Neural progenitor cell (in vitro differentiated cells): Measurements from ENCODE around the gene ZNF181. TPM values are rescaled to one million over a fixed set of nuclear protein-coding genes. Genes with fewer than 3 reads are reported as not detected.

ENCODE experiments used
- DNase-seq: peaks from one replicate; pipeline ENCODE4 v3.0.0-alpha.2; 2016; ENCODE audit warnings: low spot score
- H2AFZ ChIP-seq: fragments of 200-600 bp; sonication (generic); replicated peaks from 2 replicates; pipeline ENCODE4 v1.6.1; 2016; ENCODE audit warnings: antibody characterized with exemption
- H3F3A ChIP-seq: fragments of 200-600 bp; sonication (generic); 2 replicates; pipeline ENCODE4 v1.6.1; 2016; ENCODE audit warnings: antibody characterized with exemption, low read depth
- H3K27ac ChIP-seq: fragments of 200-600 bp; sonication (generic); 2 replicates; pipeline ENCODE4 v1.5.1; 2016; ENCODE audit warnings: mild to moderate bottlenecking
- H3K27me3 ChIP-seq: fragments of 200-600 bp; sonication (generic); 2 replicates; pipeline ENCODE4 v1.6.1; 2016; ENCODE audit warnings: mild to moderate bottlenecking, moderate library complexity
- H3K36me3 ChIP-seq: fragments of 200-600 bp; sonication (generic); 2 replicates; pipeline ENCODE4 v1.5.1; 2016
- H3K4me1 ChIP-seq: fragments of 200-600 bp; sonication (generic); 2 replicates; pipeline ENCODE4 v1.6.1; 2016; ENCODE audit warnings: mixed run types
- H3K4me2 ChIP-seq: fragments of 200-600 bp; sonication (generic); 2 replicates; pipeline ENCODE4 v1.6.1; 2016
- H3K4me3 ChIP-seq: fragments of 200-600 bp; sonication (generic); 2 replicates; pipeline ENCODE4 v1.5.1; 2016
- H3K79me2 ChIP-seq: fragments of 200-600 bp; sonication (generic); 2 replicates; pipeline ENCODE4 v1.6.1; 2016; ENCODE audit warnings: low read depth
- H3K9ac ChIP-seq: fragments of 200-600 bp; sonication (generic); 2 replicates; pipeline ENCODE4 v1.6.1; 2016
- H3K9me3 ChIP-seq: fragments of 200-600 bp; sonication (generic); 2 replicates; pipeline ENCODE4 v1.5.1; 2016; ENCODE audit warnings: low read depth
- H4K20me1 ChIP-seq: fragments of 200-600 bp; sonication (generic); 2 replicates; pipeline ENCODE4 v1.6.1; 2016; ENCODE audit warnings: low read depth
- H3K27ac Mint-ChIP-seq: 3 replicates; pipeline ENCODE4 v1.8.0; 2021; ENCODE audit warnings: mixed read lengths
- H3K27me3 Mint-ChIP-seq: 2 replicates; pipeline ENCODE4 v1.8.0; 2022; ENCODE audit warnings: low read depth, mild to moderate bottlenecking, inconsistent platforms, moderate library complexity, mixed read lengths; ENCODE audit not compliant: insufficient read depth
- H3K36me3 Mint-ChIP-seq: 3 replicates; pipeline ENCODE4 v1.8.0; 2021; ENCODE audit warnings: mixed read lengths
- H3K4me1 Mint-ChIP-seq: 3 replicates; pipeline ENCODE4 v1.8.0; 2021; ENCODE audit warnings: mixed read lengths
- H3K4me3 Mint-ChIP-seq: 3 replicates; pipeline ENCODE4 v1.8.0; 2021; ENCODE audit warnings: mild to moderate bottlenecking, moderate library complexity, mixed read lengths
- H3K9me3 Mint-ChIP-seq: 3 replicates; pipeline ENCODE4 v1.8.0; 2020; ENCODE audit warnings: mixed read lengths
- EZH2 ChIP-seq: fragments of 200-600 bp; sonication (generic); IDR thresholded peaks from 2 replicates; pipeline ENCODE4 v1.6.1; 2017; ENCODE audit warnings: antibody characterized with exemption, mild to moderate bottlenecking, moderate library complexity
- EZH2phosphoT487 ChIP-seq: fragments of 200-600 bp; sonication (generic); IDR thresholded peaks from 2 replicates; pipeline ENCODE4 v1.6.1; 2017; ENCODE audit warnings: antibody characterized with exemption
- total RNA-seq: library from RNA; depleted of rRNA; stranded (reverse); fragments of >200 nt; gene quantifications from 2 replicates; pipeline ENCODE4 v1.2.3, GENCODE V29; 2015; ENCODE audit warnings: low replicate concordance
- TF ChIP-seq, protein P1 (sequence below): fragments of 200-600 bp; sonication (generic); IDR thresholded peaks from 2 replicates; pipeline ENCODE4 v1.5.1; 2017; ENCODE audit warnings: antibody characterized with exemption, mild to moderate bottlenecking

Gene ZNF181
- total RNA-seq, 1 donor from 2014 or later, result 20.2 TPM

DNA sequence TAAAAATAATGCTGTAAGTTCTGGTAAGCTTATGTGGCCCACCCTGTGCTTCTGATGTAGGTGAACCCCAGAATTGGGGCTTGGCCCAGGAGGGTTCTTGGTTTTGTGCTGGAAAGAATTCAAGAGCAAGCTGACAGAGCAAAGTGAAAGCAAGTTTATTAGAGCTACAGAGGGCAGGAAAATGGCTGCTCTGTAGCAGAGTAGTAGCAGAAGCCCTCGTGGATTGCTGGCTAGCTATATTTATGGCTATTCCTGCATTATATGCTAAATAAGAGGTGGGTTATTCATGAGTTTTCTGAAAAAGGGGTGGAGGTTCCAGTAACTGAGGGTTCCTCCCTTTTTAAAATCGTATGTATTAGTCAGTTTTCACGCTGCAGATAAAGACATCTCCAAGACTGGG lies 59.5 kb downstream of the ZNF181 start:
- Histone ChIP-seq H3K27ac (no peak overlapping the region), H3K9ac (no peak overlapping the region), H3K4me2 (no peak overlapping the region), H2AFZ (no peak overlapping the region), H3K36me3 (no peaks in the 10 kb centered on the region), H3K4me3 (no peak overlapping the region), H3K27me3 (no peaks in the 10 kb centered on the region), H4K20me1 (no peaks in the 10 kb centered on the region), H3K4me1 (no peaks in the 10 kb centered on the region), H3K79me2 (no peaks in the 10 kb centered on the region), H3K9me3 (no peaks in the 10 kb centered on the region), H3F3A (no peaks in the 10 kb centered on the region)
- no peaks in the 10 kb centered on the region for H3K36me3 Mint-ChIP-seq
- peaks cover 15% of the 10 kb centered on the region for H3K9me3 Mint-ChIP-seq
- H3K27me3 Mint-ChIP-seq, result peaks cover 6% of the 10 kb centered on the region
- TF ChIP-seq, protein P1, sequence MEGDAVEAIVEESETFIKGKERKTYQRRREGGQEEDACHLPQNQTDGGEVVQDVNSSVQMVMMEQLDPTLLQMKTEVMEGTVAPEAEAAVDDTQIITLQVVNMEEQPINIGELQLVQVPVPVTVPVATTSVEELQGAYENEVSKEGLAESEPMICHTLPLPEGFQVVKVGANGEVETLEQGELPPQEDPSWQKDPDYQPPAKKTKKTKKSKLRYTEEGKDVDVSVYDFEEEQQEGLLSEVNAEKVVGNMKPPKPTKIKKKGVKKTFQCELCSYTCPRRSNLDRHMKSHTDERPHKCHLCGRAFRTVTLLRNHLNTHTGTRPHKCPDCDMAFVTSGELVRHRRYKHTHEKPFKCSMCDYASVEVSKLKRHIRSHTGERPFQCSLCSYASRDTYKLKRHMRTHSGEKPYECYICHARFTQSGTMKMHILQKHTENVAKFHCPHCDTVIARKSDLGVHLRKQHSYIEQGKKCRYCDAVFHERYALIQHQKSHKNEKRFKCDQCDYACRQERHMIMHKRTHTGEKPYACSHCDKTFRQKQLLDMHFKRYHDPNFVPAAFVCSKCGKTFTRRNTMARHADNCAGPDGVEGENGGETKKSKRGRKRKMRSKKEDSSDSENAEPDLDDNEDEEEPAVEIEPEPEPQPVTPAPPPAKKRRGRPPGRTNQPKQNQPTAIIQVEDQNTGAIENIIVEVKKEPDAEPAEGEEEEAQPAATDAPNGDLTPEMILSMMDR, result no peak
- TF ChIP-seq EZH2 (no peak), EZH2phosphoT487 (no peak)
- no peaks in the 10 kb centered on the region for H3K4me1 Mint-ChIP-seq
- H3K27ac Mint-ChIP-seq, result no peak overlapping the region
- no peak overlapping the region for H3K4me3 Mint-ChIP-seq
- no peak for DNase-seq

DNA sequence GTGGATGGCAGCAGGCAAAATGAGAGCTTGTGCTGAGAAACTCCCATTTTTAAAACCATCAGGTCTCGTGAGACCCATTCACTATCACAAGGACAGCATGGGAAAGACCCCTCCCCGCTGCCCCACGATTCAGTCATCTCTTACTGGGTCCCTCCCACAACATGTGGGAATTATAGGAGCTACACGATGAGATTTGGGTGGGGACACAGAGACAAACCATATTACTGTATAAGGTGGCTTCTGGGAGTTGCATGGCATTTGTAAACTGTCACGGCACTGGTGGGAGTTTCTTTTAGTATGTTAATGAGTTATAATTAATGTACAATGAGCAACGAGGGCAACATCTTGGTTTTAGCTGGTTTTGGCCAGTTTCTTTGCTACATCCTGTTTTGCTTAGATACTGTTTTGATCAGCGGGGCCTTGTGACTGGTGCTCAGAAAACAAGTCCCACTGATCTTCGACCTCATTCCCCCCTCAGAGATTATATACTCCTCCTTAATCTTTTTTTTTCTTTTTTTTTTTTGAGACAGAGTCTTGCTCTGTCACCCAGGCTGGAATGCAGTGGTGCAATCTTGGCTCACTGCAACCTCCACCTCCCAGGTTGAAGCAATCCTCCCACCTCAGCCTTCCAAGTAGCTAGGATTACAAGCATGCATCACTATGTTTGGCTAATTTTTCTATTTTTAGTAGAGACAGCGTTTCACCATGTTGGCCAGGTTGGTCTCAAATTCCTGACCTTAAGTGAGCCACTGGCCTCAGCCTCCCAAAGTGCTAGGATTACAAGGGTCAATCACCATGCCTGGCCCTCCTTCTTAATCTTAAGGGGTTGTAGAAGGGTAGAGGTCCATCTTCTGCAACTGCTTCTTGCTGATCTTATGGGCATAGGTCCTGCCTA lies 60.3 kb downstream of the ZNF181 start:
- no peak overlapping the region for H3K4me2 ChIP-seq
- Mint-ChIP-seq H3K27ac (no peak overlapping the region), H3K36me3 (no peaks in the 10 kb centered on the region), H3K4me1 (no peaks in the 10 kb centered on the region), H3K27me3 (peaks cover 6% of the 10 kb centered on the region), H3K4me3 (no peak overlapping the region), H3K9me3 (peaks cover 13% of the 10 kb centered on the region)
- no peak overlapping the region for H3K27ac ChIP-seq
- H3K79me2 ChIP-seq, result no peaks in the 10 kb centered on the region
- no peaks in the 10 kb centered on the region for H3F3A ChIP-seq
- DNase-seq, result no peak
- no peak overlapping the region for H2AFZ ChIP-seq
- no peaks in the 10 kb centered on the region for H3K27me3 ChIP-seq
- H3K4me3 ChIP-seq, result no peak overlapping the region
- TF ChIP-seq EZH2, result no peak
- TF ChIP-seq, protein P1, result no peak
- no peak for TF ChIP-seq EZH2phosphoT487
- no peaks in the 10 kb centered on the region for H3K9me3 ChIP-seq
- H3K4me1 ChIP-seq, result no peaks in the 10 kb centered on the region
- no peaks in the 10 kb centered on the region for H4K20me1 ChIP-seq
- no peak overlapping the region for H3K9ac ChIP-seq
- H3K36me3 ChIP-seq, result no peaks in the 10 kb centered on the region

Other genes starting within 250 kb of the ZNF181 start
- gene SCGB2B2, start 57.1 kb upstream of the ZNF181 start, total RNA-seq, result 0.03 TPM in 1 of 2 replicates, not detected in the other
- gene ZNF302, start 56.6 kb upstream of the ZNF181 start, total RNA-seq, result 50.9 and 74.5 TPM in 2 replicates
- gene ZNF599, start 39.0 kb downstream of the ZNF181 start, total RNA-seq, result 7.6 and 12.7 TPM in 2 replicates
- 7.6 and 10.3 TPM in 2 replicates for gene ZNF30, start 192.7 kb downstream of the ZNF181 start, total RNA-seq
- 7.0 and 8.7 TPM in 2 replicates for gene ZNF792, start 230.0 kb downstream of the ZNF181 start, total RNA-seq